GM18519 (cell line): ENCODE data around the gene STMN1.

ENCODE experiments used
- ATAC-seq: cut with Tn5 transposase; IDR thresholded peaks from one replicate; pipeline ENCODE4 v1.9.1; 2021; ENCODE audit warnings: mild to moderate bottlenecking, moderate library complexity; ENCODE audit not compliant: unreplicated experiment, low FRiP score

The STMN1 gene

DNA sequence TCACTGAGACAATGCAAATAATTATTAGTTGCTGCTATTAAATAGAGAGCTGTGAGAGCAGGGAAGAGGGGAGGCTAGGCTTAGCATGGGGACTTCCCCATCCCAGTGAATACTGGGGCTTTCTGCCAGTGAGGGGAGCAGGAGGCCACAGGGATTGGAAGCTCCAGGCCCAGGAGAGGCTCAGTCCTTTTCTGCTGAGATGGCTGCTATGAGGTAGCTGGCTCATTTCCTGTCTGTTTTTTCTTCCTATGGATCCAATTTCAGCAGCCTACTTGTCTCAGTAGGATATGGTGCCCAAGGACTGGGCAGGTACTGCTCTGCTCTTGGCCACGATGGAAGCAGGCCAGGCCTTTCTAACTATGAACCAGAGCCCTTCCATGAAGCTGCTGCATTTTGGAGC, 10.0 kb downstream of the STMN1 start:
- ATAC-seq: no peak

DNA sequence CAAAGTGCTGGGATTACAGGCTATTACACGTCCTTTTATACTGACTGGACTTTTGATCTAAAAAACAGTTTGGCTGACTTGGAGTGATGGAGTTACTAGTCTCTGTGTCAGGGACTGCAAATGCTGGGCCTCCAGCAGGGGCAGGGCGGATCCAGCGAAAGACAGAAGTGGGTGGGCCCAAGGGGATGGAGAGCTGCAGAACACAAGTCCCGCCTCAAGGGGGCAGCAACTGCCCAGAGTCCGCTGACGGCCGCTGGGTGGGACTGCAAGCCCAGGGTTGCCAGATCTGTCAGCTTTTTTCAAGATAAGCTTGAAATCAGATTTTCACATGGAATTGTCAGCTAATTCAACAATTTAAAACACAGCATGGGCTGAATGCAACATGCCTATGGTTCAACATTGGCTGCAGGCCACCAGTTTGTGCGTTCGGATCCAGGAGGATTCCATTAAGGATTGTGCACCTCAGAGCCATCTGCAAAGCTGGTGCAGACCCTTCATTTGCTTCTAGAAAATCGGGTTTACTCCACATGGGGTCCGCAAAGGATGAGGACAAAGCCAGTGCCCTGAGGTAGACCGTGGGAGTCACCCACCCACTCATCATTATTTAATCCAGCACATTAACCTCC, 10.7 kb downstream of the STMN1 start:
- ATAC-seq: peak; percentile 35

DNA sequence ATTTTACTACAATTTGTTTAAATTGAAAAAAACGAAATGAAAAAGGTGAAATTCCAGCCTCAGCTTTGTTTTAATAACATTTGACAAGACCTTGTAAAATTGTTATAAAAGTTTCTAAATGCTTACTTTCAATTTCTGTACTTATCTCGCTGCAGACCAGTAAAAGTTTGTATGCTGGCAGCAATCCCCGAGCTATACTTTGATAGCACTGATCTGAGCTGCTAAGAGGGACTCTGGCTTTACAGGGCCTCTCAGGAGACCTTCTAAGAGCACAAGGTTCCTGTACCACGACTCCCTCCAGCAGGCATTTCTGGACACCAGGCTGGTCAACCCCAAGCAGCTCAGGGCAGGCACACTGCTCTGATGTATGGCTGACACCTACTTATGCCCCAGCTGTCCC, 13.1 kb downstream of the STMN1 start:
- no peak for ATAC-seq

DNA sequence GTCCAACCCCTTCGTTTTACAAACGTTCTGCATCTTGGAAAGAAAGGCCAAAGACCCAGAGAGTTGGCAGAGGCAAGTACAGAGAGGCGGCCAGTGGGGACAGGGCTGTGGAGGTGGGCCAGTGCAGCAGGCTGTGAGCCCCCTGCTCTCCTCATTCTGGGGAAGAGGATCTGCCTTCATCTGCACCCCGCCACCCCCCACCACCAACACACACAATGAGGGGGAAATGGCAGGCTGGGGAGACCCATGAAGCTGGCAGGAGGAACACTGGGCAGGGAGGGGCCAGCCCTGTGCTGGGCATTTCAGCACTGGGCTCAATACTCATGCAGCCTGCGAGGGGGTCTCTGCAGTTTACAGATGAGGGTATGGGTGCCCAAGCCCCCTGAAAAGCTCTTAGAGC, 14.6 kb downstream of the STMN1 start:
- ATAC-seq: no peak

DNA sequence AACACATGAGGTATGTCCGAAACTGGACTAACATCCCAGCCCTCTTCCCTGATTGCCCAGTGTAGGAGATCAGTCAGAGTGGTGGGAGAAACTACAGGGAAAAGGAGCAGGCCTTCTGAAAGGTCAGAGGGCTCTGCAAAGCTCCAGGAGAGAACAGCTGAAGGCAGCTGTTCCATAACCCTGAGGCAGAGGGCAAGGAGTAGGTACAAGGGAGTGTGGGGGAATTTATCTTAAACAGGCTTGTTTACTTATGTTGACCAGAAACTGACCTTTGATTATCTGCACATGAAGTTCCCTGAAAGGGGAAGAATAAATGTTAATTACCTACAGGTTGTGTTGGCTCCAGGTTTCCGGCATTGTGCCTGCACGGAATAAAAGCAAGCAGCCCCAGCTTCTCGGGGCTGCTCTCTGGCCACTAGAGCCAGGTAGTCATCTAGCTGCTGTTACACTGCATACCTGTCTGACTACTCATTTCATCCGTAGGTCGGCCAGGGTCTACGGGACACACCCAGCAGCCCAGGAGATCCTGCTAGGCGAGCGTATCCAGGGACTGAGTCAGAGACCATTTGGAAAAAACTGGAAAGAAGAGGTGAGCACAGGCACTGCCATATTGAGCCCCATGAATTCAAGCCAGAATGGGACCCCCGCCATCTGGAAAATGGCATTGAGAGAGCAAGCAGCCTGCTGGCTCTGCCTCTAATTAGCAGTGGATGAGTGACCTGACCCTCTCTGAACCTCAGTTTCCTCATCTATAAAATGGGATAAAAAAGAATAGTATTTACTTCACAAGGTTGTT, 15.8 kb downstream of the STMN1 start:
- ATAC-seq: no peak

DNA sequence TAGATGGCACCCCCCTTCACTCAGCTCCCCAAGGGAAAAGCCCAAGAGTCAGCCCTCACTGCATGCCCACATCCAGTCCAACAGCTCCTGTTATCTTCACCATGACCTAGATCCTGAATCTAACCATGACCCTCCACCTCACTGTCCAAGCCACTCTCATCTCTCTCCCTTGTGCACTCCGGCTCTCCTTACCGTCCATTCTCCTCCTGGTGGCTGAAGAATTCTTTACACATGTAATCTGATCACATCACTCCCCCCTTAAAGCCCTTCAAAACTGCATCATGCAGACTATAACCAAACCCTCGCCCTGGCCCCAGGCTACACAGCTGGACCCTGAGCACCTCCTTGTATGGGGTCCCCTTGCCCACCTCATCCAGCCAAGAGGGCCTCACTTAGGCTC, 16.7 kb downstream of the STMN1 start:
- no peak for ATAC-seq

DNA sequence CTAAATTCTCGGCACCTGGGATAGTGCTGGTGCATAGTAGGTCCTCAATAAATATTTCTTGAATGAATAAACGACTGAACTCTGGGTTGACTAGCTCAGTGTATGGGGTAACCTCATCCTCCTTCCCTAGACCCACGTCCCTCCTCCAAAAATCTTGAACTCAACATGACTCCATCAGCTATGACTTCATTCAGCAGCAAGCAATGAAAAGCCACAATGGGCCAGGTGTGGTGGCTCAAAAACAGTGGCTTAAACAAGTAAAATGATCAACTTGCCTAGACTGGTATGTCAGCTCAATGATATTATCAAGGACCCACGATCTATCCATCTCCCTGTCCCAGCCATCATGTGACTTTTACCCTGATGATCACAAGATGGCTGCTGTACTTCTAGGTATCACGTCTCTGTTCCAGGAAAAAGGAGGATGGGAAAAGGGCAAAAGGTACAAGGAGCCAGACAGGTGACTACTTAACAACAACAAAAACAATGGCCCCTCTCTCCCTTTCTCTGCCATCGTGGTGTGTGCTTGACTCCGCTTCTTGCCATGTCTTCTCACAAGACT, 17.7 kb downstream of the STMN1 start:
- ATAC-seq: no peak

DNA sequence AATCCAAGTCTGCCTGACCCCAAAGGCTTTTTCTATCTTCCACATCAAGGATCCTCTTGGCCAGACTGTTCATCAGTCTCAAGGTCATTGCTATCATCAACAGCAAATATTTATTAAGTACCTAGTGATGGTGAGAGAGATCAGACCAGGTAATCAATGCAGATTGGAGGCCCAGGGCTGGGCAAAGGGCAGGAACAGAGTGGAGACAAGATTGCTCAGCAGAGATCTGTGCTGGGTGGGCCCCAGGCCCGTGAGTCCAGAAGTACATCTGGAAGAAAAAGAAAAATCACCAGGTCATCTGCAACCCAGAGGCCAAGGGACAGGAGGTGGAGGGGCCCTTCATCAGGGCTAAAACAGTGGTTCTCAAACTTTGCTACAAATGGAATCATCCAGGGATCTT, 20.6 kb downstream of the STMN1 start:
- no peak for ATAC-seq

DNA sequence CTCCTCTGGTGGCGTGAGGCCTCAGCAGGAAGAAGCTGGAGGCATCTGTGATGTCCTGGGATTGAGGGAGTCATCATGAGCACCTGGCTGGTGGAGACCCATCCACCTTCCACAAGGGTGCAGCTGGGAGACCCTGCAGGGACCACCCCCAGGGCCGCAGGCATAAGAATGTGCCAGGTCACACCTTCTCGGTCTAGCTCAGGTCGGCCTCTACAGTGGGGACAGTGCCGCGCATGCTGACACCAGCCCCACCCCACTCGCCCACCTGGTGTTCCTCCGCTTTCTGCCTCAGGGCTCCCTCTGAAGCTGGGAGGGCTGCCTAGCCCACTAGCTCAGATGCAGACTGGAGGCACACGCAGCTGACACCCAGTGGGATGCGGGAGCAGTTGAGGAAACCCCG, 25.0 kb downstream of the STMN1 start:
- ATAC-seq: no peak

DNA sequence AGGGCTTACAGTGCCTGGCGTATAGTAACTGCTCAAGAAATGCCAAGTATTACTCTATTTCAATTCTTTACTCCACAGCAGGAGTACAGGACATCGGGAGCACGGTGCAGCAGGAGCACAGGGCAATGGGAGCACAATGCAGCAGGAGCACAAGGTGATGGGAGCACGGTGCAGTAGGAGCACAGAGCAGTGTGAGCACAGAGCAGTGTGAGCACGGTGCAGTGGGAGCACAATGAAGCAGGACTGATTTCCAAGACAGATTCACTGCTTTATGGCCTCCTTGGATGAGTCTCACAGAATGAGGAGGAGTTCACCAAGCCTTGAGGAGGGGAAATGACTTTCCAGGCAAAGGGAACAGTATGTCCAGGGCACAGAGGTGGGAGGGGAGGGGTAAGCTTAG, 25.7 kb downstream of the STMN1 start:
- ATAC-seq: no peak

DNA sequence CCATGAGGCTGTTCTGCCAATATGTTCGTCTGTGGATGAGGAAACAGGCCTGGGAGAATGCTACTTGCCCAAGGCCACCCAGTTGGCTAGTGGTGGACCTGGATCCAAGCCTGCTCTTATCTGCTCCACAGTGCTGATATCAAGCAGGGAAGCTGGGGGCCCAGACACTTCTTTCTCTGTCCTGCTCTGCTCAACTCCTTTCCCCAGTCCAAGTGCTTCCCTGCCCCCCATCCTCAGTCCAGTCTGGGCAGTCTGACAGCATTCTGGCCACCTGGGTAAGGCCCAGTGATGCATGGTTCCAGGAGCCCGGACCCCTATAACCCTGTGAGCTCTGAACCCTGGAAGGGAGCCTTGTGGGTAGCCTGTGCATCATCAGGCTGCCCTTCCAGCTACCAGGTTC, 26.5 kb downstream of the STMN1 start:
- no peak for ATAC-seq

DNA sequence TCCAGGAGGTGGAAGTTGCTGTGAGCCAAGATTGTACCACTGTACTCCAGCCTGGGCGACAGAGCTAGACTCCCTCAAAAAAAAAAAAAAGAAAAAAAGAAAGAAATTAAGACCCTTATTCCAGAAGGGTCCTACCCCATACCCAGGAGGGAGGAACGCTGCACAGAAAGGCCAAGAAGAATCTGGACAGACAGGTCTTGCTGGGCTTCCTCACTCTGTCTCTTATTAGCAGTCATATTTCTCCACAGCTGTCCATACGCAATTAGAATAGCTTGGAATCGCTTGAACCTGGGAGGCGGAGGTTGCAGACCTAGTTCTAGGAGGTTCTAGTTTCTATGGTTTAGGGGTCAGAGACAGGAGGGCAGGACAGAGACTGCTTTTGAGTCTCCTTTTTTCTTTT, 27.5 kb downstream of the STMN1 start:
- ATAC-seq: no peak

DNA sequence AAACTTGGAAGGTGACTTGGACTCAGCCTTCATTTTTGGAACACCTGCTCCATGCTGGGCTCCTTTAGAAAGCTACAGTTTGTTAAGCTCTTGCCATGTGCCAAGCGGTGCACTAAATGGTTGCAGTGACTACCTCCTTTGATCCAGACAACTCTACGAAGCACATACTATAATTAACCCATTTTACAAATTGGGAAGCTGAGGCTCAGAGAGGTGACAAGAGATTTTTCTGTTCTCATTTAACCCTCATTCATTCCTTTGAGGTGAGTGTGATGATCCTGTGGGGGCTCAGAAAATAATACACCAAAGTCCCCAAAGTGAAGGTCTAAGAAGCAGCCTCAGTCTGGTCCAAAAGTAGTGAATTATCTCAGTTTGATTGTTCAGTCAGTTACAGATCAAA, 29.1 kb downstream of the STMN1 start:
- no peak for ATAC-seq

DNA sequence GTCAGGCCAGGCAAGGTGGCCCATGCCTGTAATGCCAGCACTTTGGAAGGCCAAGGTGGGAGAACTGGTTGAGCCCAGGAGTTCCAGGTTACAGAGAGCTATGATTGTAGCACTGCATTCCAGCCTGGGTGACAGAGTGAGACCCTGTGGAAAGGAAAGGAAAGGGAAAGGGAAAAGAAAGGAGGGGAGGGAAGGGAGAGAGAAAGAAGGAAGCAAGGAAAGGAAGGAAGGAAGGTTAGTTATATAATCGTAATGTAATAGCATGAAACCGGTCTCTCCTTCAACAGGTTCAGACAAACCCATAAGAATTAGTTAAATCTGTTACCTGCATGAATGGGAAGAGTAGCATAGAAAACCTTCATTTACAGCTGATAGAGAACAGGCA, 29.5 kb downstream of the STMN1 start:
- ATAC-seq: no peak

DNA sequence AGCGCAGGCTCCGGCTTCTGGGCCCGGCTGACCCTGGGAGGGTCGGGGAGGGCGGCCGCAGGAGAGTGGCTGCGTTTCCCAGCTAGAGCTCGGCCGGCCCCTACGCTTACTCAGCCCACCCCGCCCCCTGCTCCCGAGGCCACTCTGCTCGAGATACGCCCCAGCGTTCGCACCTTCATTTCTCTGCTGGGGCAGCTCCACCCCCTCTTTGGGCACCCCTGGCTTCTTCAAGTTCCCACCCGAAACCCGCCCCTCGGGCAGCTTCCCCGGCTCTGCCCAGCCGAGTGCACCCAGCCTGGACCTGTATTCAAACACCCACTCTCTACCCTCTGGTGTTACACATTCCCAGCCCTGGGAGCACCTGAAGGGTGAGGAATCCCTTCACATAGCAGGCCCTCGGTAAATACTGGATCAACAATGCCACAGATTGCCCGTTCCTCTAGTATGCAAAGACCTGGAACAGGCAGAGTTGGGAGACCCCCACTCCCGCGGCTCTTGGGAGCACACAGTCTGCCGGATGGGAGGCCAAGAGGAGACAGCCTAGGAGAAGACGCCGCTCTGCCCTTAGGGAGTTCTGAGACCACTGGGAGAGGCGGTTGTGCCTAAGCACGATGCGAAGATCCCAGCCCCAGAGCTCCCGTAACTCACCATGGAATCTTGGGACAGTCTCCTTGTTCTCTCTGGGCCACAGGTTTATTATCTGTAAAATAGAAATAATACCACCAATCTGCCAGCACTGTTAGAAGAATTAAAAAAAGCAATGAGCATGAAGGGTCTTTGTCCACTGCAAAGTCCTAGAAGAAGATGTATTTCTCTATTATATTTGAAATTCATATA, 30.1 kb downstream of the STMN1 start:
- ATAC-seq: no peak

DNA sequence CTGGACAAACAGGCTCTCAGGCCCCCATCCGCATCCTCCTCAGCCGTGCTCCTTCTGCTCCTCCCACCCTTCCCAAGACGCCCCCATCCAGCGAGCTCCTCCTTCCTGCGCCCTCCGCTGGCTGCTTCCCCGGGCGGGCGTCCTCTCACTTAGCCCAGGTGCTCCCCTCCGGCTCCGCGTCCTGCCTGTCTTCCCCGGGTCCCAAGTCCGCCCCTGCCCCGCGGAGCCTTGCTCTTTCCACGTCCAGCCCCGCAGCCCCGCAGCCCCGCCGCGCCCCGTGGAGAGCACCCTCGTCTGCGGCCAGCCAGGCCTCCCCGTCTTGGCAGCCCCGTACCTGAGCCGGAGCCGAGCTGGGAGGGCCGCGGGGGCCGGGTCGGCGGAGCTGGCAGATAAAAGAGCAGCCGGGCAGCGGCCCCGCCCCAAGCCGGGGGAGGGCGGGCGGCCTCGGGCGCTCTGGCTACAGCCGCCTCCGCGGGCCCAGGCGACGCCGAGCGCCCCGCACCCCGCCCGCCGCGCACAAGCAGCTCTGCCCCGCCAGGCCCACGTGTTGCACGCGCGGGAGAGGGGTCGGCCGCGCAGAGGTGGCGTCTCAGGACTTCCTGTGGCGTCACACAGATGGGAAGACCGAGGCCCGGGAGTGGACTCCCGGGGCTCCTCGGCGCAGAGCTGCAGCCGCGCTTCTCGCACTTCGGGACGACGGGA, 30.9 kb downstream of the STMN1 start, which contains the start of gene PAQR7:
Gene PAQR7, minus strand, starts transcription at position 555 of the 702 bp plus-strand sequence. CDS start 11,869 bp downstream, outside the sequence.
- no peak for ATAC-seq

DNA sequence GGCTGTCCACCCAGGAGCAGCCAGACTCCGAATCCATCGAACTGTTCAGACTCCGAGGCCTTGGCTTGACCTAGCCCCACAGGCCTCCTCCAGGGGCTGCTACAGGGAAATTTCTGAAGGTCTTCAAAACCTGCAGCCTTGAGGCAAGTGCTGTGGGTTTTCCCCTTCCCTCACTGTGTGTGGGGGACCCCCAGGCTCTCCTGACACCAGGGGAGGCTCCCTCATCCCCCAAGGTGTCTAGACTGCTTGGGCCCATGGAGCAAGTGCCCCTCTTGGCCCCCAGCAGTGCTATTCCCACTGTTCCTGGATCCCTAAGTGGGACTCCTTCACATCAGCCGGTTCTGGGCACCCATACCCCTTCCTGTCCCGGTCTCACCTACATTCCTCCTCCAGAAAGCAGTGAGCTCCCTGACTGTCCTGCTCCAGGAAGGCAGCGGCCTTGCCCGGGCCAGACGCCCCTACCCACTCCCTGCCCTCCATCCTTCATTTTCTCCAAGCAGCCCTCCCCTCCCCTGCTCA, 31.5 kb downstream of the STMN1 start:
- ATAC-seq: no peak

DNA sequence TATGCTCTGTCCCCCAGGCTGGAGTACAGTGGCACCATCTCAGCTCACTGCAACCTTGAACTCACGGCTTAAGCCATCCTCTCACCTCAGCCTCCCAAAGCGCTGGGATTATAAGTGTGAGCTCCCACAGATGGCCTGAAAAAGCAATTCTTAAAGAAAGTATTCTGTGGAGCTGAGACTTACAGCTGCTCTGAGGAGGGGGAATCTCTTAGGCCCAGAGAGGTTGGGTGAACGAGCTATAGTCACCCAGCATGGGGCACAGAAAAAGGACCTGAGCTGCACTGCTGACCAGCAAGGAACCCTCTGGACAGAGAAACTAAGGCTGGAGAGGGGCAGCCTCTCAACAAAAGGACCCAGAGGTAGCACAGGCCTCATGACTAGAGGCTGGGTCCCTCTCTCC, 32.0 kb downstream of the STMN1 start:
- no peak for ATAC-seq

DNA sequence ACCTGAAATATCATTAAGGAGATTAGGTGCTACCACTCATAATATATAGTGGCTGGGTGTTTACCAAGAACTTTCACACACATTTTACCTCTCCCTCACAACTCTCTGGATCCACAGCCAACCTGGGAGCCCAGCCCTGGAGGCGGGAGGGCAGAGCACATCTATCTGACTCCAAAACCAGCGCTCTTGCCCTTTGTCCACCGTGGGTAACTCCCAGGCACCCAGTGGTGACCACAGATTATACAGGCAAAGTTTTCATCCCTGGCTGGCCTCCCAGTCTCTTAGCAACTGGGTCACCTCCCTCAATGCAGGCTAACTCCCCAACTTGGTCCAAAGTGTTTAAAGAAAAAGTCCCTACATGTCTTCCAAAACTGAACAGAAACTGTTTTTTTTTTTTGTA, 33.1 kb downstream of the STMN1 start:
- no peak for ATAC-seq

DNA sequence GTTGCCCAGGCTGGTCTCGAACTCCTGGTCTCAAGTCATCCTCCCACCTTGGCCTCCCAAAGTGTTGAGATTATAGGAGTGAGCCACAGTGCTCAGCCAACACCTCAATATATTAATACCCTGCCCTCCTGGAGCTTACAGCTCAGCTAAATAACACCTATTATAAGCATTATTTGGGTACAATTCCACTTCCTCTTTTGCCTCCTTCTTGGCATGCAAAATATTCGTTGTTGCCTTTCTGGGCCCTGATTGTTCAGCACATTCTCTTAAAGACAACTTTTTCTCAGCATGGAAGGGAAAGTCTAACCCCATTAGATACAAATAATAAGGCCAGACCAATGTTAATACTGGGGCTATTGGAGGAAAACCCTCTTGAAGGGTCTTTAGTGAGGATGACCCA, 33.5 kb downstream of the STMN1 start:
- no peak for ATAC-seq
